GM19023 (cell line): ENCODE data around the gene TCF25.
"Not testable (repeated sequence)": the region's sequence is repeated elsewhere in the genome, so short reads cannot be mapped to it uniquely, and the experiment has no call there.

Experiments used
- ATAC-seq: cut with Tn5 transposase; IDR thresholded peaks from one replicate; pipeline ENCODE4 v1.9.1; 2021; ENCODE audit warnings: mild to moderate bottlenecking, moderate library complexity; ENCODE audit not compliant: unreplicated experiment

Gene TCF25

GRCh38 chr16:89917773-89918452, 44.5 kb downstream of the TCF25 start:
- peak; percentile 69 for ATAC-seq

DNA sequence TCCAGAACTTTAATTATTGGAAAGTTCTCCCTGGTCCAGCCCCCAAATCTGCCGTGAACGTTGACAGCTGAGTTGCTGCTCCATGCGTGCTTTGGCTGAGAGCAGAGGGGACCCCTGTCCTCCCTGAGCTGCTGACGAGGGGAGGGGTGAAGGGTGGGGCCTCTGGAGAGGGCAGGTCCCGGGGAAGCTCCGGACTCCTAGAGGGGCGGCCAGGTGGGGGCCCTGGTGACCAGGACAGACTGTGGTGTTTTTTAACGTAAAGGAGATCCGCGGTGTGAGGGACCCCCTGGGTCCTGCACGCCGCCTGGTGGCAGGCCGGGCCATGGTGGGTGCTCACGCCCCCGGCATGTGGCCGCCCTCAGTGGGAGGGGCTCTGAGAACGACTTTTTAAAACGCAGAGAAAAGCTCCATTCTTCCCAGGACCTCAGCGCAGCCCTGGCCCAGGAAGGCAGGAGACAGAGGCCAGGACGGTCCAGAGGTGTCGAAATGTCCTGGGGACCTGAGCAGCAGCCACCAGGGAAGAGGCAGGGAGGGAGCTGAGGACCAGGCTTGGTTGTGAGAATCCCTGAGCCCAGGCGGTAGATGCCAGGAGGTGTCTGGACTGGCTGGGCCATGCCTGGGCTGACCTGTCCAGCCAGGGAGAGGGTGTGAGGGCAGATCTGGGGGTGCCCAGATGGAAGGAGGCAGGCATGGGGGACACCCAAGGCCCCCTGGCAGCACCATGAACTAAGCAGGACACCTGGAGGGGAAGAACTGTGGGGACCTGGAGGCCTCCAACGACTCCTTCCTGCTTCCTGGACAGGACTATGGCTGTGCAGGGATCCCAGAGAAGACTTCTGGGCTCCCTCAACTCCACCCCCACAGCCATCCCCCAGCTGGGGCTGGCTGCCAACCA, 45.3 kb downstream of the TCF25 start, which contains the start of gene MC1R:
TSS of gene MC1R (plus strand) at position 410 of the 895 bp plus-strand sequence. CDS start at position 807, 397 bp downstream.
- ATAC-seq, result no peak

- ATAC-seq, result no peak
These were observed 46.4 kb downstream of the TCF25 start for GRCh38 chr16:89919535-89920406.

DNA sequence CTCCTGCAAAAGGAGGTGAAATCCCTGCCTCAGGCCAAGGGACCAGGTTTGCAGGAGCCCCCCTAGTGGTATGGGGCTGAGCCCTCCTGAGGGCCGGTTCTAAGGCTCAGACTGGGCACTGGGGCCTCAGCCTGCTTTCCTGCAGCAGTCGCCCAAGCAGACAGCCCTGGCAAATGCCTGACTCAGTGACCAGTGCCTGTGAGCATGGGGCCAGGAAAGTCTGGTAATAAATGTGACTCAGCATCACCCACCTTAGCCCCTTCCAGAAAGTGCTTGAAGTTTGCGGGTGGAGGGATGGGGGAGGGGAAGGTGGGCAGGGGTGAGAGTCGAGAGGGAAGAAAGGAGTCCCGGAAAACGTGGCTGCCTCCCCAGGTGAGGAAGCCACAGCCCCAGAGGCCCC, 47.3 kb downstream of the TCF25 start:
- no peak for ATAC-seq

DNA sequence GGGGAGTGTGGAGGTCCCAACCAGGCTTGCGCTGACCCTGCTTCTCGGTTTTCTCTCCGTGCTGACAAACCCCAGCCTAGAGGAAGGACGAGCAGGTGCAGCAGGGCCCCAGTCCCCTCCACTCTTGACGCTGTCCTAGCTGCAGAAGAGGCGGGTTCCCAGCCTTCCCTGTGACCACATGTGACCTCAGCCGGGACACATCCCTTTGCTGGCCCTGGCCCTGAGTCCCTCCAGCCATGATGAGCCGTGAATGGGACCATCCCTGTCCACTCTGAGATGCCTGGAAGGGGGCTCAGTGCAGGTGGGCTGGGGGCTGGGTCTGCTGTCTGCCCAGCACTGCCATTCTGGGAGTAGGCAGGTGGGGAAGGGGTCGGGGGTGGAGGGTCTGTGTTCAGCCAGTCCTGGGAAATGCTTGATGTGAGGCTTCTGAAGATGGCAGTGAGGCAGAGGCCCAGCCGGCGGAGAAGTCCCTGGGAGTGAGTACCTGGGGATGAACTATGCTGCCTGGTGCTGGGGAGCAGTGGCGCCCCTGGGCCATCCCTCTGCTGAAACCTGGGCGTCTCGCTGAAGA, 47.8 kb downstream of the TCF25 start:
- no peak for ATAC-seq

DNA sequence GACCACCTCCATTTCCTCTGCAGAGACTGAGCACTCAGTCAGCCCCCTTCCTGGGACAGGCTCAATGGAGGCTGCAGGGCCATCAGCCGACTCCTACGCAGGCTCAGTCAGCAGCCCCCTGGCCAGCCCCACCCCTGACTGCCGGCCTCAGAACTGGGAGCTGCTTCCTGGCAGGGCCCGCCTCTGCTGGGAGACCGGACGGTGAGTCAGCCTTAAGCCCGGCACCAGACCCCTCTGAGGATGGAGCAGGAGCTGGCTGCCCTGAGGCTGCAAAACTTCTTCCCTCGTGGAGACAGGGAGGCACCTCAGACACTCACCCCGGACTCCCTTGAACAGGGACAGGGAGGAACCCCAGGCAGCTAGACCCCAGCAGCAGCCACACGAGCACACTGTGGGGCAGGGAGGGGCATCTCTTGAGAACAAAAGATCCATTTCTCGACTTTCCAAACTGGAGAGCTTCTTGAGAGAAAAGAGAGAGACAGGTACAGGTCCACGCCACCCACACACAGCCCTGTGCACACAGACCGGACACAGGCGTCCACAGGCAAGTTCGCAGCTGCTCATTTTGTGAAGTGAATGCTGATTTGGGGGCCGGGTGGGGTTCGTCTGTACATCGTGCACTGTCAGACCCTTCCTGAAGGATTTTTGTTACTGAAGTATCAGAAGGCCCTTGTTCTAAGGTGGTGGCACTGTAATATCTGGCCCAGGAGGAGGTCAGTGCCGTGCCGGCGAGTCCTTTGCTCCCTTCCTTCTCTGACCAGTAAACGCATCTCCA, 48.5 kb downstream of the TCF25 start:
- no peak for ATAC-seq

DNA sequence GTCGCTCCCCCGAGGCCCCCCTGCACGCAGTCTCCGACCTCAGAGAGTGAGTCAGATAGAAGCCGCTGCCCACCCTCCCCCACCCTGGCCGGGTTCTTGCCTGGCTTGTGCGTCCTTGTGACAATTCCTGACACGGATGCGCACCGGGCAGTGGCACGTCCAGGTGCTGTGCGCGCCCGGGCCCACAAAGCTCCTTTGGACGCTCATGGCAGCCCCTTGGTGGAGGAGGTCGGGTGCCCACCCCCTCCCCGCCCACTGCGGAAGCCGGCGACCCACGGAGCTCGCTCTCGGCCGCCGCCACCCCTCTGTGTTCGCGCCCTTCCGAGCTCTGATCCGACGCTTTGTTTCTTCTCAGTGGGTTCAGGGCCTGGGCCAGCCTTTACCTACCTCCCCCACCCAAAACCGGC, 49.1 kb downstream of the TCF25 start:
- no peak for ATAC-seq

- no peak for ATAC-seq
These were observed 49.7 kb downstream of the TCF25 start, which contains the start of gene TUBB3 for GRCh38 chr16:89922884-89923639. TSS of gene TUBB3 (plus strand) at chr16:89923342. CDS start at chr16:89923402, 60 bp downstream.

DNA sequence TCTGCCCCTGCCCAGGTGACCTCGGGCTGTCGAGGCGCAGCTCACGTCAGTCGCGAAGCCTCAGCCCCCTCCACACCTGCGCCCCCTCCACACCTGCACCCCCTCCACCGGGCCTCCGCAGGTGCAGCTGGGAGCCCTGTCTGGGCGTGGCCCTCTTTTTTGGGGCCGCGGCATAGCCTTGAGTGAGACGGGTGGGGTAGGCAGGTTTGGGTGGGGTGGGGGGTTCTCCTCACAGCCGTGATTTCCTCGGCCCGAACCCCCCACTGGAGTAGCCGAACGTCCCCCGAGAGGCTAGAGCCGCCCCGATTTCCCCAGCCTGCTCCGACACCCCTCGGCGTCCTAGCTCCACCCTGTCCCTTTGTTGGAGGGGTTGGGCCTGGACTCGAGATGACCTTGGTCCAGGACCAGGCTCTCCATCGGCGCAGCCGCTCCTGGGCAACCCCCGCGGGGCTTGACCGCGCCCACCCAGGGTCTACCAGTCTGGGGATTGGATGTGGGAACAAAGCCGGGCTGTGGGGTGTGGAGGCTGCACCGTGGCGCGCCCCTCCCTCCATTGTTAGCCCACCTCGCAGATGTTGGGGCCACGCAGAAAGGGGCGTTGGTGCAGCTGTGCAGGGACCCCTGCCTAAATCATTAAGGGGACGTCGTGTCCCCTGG, 50.4 kb downstream of the TCF25 start:
- no peak for ATAC-seq

DNA sequence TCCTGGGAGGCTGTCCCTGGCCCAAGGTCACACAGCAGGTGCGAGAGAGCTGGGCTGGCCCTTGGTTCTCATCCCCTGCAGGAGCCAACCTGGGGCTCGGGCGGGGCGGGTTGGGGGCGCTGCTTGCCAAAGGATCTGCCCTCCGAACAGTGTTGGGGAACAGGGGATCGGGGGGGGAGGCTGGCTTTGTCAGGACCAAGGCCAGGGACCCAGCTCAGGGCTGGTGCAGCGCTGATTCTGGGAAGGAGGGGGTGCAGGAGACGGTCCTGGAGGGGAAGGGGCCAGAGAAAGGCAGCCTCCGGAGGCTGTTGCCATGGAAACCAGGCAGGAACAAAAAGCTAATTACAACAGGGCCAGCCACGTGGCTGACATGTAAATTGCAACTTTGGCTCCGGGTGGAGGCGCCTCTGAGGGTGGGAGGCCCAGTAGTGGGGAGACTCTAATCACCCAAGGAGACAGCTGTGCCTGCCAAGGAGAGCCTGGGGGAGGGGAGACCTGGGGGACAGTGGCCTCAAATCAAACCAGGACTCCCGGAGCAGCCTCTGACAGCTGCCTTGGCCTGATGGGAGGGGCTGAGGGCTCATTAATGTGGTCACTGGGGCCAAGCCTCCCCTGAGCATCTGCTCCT, 51.0 kb downstream of the TCF25 start:
- ATAC-seq, result no peak

DNA sequence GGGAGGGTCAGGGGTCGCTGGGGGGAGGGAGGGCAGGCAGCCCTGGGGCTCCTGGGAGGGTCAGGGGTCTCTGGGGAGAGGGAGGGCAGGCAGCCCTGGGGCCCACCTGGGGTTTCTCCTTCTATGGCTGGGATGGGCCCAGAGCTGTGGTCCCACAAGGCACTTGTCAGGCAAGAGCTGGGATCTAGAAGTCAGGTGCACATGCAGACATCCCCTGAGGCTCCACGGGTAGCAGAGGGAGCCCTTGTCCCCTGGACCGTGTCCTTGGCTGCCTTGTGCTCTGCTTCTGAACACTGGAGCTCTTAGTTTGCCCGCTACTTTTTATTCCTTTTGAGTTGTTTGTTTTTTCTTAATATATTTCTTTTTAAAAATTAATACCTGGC, 51.5 kb downstream of the TCF25 start:
- ATAC-seq, result no peak

DNA sequence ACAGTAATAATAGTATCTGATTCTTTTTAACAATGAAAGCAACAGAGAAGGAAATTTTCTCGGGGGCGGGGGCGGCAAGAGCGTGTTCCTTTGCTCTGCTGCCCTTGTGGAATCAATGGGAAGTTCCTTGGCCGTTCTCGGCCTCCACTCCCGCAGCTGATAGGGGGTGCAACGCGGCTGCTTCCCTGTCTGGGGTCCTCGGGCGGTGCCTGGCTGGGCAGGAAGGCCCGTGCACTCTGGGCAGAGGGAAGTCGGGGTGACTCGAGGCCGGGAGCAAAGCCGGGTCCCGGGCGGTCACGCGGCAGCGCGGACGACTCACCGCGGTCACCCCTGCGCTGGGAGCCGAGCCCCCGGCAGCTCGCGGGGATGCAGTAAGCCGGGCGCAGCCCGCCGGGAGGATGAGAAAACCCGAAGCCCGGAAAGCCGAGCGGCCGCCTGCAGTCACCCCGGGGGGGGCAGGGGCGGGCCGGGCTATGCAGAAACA, 52.2 kb downstream of the TCF25 start:
- no peak for ATAC-seq

- no peak for ATAC-seq
These were observed 58.0 kb downstream of the TCF25 start for GRCh38 chr16:89931305-89931896.

GRCh38 chr16:89931964-89932363, 58.6 kb downstream of the TCF25 start:
- no peak for ATAC-seq

- ATAC-seq, result not testable (repeated sequence)
These were observed 60.6 kb downstream of the TCF25 start for GRCh38 chr16:89934019-89934418.

GRCh38 chr16:89934611-89935553, 61.5 kb downstream of the TCF25 start:
- ATAC-seq, result no peak

DNA sequence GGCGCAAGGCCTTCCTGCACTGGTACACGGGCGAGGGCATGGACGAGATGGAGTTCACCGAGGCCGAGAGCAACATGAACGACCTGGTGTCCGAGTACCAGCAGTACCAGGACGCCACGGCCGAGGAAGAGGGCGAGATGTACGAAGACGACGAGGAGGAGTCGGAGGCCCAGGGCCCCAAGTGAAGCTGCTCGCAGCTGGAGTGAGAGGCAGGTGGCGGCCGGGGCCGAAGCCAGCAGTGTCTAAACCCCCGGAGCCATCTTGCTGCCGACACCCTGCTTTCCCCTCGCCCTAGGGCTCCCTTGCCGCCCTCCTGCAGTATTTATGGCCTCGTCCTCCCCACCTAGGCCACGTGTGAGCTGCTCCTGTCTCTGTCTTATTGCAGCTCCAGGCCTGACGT, 62.2 kb downstream of the TCF25 start:
- ATAC-seq, result not testable (repeated sequence)
